ENCODE measurements around the gene POLE3. TPM values are rescaled to one million over a fixed set of nuclear protein-coding genes. Genes with fewer than 3 reads are reported as not detected.
"Not testable (repeated sequence)": the region's sequence is repeated elsewhere in the genome, so short reads cannot be mapped to it uniquely, and the experiment has no call there.

POLE3 gene, protein sequence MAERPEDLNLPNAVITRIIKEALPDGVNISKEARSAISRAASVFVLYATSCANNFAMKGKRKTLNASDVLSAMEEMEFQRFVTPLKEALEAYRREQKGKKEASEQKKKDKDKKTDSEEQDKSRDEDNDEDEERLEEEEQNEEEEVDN
- 75.7 and 77.1 TPM in 2 replicates for total RNA-seq

DNA sequence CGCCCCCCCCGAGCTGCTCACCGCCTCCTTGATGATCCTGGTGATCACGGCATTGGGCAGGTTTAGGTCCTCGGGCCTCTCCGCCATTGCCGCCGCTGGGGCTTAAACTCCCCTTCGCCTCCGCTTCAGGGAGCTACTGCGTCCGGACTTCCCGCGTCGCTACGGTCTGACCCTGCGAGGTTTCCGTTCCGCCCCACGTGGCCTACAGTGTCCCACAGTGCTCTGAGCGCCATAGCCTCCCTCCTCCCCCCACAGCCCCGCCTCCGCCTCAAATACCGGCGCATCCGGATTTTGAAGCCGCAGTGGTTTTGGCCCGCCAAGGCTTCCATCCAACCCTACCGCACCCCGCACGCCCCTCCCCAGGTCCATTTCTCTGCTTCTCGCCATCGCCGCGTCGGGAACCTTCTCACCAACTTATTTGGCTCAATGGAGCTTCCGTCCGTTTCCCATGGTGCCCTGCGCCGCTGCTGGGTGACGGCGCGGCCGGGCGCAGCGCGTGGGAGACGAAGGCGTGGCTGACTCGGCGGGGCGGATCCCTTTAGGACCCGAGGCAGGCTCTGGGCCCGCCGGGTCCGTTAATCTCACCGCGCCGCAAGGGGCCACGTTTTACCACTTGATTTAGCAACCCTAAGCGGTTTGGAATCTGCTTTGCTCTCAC, at the start of gene POLE3, which contains the start of gene C9orf43:
TSS of gene POLE3 (minus strand) at position 469 of the 658 bp plus-strand sequence. CDS start at position 87, 382 bp downstream.
TSS of gene C9orf43 (plus strand) at position 541 of the 658 bp plus-strand sequence. CDS start 2,747 bp downstream, outside the sequence.
- intact Hi-C loops (cut with micrococcal nuclease), result loop anchor here (1.0 to 10.0 kb wide), 17 partner anchors 9 to 1236 kb away; partner anchors contain the start of genes AKNA, ALAD, CDC26 and FKBP15

DNA sequence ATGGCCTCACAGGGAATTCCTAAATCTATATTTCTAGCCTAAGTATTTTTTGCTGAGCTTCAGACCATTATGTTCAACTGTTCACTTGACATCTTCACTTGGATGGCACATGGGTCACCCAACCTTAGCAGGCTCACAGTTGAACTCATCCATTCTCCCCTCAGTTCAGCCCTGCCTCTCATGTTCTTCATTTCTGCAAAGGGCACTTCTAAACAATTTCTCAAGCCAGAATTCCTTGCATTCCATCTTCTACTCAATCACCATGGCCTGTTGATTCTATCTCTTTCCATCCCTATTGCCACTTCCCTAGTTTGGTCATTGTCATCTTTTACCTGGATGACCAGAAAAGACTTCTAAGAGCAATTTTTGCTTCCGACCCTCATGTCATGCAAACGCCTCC, 45.8 kb upstream of the POLE3 start:
- intact Hi-C loops (cut with micrococcal nuclease), result no loop called here

DNA sequence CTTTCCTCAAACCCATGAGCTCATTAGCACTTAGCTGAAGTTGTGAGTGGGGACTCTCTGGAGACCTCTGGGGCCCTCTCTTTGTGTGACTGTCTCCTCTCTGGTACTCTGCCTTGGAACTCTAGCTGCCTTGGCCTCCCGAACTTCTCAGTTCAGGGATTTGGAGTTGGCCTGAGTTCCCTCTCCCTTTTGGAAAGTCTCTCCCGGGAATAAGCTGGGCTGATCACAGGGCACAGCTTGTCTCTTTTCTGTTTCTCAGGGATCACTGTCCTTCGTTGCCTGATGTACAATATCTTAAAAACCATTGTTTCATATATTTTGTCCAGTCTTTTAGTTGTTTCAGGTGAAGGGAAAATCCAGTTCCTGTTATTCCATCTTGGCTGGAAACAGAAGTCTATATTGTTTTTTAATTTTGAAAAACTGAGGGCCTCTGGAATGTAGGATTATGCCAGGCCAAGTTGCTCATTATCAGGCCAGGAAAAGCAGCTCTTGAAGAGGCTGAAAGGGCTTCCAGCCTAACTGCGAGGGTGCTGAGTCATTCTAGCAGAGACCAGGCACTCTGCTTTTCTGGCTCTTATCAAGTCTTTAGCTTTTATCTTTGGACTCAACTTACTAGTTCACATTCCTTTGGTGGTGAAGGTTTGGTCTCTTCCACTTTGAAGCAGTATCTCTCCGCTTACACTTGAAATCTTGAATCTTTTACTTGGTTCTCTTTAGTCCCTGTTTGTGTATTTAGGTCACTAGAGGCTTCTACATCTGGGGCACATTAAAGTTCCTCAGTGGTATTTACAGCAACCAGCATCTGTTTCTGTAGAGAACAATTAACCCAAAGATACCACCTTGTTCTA, 44.7 kb upstream of the POLE3 start:
- intact Hi-C loops (cut with micrococcal nuclease), result loop anchor here (2.0 kb wide), 1 partner anchor 58 kb away; no protein-coding TSS in a partner anchor

DNA sequence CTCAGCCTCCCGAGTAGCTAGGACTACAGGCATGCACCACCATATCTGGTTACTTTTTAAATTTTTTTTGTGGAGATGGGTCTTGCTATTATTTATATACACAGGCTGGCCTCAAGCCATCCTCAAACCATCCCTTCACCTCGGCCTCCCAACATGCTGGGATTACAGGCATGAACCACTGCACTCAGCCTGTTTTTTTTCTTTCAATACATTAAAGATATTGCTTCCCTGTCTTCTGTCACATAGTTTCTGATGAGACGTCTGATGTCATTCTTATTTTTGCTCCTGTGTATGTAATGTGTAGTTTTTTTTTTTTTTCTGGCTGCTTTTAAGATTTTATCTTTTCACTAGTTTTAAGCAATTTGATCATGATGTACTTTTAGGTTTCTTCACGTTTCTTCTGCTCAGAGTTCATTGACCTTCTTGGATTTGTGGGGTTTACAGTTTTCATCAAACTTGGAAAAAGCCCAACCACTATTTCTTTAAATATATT, 41.7 kb upstream of the POLE3 start:
- intact Hi-C loops (cut with micrococcal nuclease), result no loop called here

DNA sequence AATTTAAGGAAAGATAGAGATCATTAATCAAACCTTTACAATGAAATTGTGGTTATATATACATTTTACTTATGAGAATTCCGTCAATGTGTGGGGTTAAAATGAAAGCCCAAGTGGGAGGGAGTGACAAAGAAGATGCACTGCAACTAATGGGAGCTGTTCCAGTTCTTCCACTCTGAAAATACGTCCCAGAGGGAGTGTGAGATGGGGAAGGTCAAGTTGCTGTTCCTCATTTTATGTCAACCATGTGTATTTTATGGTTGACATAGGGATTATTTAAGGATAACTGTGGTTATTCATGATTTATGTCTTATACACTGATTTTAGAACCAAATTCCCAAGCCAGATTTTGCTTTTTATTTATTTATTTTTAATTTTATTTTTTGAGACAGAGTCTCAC, 38.9 kb upstream of the POLE3 start:
- intact Hi-C loops (cut with micrococcal nuclease), result no loop called here

DNA sequence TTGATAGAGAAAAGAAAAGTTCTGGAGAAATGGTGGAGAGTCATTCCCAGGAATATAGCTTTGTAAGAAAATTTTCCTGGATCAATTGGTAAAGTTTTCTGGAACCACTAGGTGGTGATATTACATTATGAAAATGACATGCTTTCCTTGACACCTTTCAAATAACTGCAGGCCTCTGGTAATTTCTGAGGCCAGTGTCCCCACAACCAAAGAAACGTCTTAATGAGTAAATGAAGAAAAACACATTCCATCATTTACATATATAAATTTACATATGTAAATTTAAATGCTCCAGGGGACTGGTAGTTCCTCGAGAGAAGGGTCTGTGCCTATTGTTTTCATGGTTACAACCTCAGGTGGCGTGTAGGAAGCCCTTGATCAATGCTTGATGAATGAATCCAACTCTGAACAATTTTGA, 35.9 kb upstream of the POLE3 start:
- intact Hi-C loops (cut with micrococcal nuclease), result loop anchor here (2.0 kb wide), 4 partner anchors 70 to 212 kb away; no protein-coding TSS in a partner anchor

DNA sequence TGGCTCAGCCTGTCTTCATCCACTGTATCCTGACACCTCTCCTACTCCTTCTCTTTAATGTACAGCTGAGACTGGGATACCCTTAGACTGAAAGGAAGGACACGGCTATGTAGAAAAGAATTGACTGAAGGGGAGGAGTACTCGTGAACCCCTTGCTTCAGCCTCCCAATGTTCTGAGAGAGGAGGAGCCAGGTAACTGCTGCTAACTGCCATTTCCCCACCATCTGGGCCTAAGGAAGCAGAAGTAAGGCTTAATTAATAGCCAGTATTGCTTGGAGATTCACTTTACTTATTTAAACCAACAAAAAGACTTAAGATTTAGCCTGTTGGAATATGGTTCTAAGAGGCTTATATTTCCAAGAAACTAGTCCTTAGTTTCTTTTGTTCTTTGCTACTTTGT, 34.3 kb upstream of the POLE3 start:
- intact Hi-C loops (cut with micrococcal nuclease), result no loop called here

DNA sequence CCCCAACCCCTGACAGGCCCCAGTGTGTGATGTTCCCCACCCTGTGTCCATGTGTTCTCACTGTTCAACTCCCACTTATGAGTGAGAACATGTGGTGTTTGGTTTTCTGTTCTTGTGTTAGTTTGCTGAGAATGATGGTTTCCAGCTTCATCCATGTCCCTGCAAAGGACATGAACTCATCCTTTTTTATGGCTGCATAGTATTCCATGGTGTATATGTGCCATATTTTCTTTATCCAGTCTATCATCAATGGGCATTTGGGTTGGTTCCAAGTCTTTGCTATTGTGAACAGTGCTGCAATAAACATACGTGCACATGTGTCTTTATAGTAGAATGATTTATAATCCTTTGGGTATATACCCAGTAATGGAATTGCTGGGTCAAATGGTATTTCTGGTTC, 27.2 kb upstream of the POLE3 start:
- intact Hi-C loops (cut with micrococcal nuclease), result not testable (repeated sequence)

DNA sequence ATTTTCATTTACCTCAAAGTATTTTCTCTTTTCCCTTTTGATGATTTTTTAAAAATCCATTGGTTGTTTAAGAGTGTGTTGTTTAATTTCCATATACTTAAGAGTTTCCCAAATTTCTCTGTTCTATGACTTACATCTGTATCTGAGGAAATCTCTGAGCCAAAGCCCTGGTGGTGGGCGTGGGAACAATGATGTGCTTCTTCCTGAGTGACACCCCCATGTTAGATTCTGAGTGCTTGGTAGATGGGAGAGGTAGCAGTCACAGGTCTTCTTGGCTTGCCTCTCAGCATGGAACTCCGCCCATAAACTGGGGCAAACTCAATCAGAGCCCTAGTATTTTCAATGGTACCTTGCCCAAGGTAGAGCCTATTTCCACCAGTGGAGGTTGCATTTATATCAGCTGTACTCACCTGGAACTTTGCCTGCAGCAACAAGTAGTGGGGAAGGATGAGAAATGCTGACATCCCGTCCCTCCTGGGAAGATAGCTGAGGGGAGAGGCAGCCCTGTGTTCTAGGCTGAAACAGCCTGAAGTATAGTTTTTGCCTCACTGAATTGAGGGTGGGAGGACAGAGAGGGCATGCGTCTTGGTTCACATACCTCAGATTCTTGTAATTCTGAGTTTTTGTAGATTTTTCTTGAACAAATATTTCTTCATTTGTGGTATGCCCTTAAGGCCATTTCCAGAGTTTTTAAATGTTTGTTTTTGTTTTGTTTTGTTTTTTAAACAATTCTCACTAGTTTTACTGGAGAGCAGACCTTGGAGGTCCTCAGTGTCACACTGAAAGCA, 26.4 kb upstream of the POLE3 start:
- intact Hi-C loops (cut with micrococcal nuclease), result no loop called here

DNA sequence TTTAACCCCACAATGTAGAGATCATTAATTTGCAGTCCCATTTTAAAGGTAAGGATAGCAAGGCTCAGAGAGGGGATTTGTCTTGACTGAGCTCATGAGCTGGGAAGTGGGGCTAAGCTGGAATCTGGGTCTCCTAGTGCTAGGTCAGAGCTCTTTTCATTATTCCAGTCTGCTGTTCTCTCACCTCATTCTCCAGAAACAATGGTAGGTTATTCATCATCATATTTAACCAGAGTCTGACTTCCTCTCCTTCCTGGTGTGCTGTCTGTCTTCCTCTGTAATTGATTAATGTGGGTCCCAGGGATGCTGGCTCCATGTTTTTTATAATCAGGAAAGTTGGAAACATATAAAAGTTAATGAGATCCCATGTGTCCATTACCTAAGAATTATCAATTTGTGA, 20.7 kb upstream of the POLE3 start:
- intact Hi-C loops (cut with micrococcal nuclease), result loop anchor here (5.0 kb wide), 1 partner anchor 1056 kb away; no protein-coding TSS in a partner anchor

DNA sequence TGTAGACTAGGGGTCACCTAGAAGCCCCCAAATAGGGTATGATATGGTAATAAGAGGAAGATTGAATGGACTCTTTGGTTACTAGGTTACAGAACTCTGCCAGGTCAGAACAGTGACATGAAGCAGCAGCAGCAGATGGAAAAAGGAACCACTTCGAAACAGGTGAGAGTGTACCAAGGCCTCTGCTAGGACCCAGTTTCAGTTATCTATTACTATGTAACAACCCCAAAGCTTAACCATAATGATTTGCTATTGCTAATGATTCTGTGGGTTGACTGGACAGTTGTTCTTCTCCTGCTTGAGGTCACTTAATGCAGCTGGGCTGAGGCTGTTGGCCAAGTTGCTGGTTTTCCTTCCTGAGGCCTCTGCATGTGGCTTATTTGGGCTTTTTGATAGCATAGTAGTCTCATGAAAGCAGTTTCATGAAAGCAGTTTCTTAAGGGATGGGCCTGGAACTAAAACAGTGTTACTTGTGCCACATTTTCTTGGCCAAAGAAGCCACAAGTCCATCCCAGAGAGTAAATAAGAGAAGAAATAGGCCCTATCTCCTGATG, 17.7 kb upstream of the POLE3 start:
- intact Hi-C loops (cut with micrococcal nuclease), result no loop called here

DNA sequence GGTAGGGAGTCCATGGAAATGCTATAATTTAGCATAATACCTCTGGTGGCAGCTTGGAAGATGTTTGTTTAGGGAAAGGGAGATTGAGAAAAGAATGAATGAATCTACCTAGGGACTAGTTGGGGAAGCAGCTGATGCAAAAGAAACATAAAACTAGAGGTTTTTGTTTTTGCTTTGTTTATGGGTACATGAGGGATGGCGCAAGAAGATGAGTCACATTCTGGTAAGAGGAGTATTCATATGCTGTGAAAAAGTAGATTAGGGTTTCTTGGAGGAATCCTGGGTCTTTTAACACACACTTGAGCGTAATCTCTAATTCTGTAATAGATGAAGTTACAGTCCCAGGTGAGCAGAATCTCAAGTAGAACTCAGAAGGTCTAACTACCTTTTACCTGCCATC, 17.2 kb upstream of the POLE3 start:
- intact Hi-C loops (cut with micrococcal nuclease), result no loop called here

DNA sequence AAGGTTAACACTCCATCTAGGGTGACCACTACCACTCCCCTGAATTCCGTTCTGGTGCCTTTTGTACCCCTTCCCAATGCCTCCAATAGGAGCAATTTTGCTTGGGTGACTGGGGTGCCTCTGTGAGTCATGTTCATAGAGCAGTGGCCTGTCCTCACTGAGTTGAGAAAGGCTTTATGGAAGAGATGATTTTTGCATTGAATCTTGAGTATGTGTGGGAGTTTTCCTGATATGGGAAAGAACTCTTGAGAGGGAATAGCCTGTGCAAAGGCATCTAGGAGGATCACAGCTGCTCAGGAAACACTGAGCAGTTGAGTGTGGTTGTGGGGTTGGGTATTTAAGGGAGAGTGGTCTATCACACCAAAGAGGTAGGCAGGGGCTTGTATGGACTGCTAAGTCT, 16.2 kb upstream of the POLE3 start:
- intact Hi-C loops (cut with micrococcal nuclease), result no loop called here

DNA sequence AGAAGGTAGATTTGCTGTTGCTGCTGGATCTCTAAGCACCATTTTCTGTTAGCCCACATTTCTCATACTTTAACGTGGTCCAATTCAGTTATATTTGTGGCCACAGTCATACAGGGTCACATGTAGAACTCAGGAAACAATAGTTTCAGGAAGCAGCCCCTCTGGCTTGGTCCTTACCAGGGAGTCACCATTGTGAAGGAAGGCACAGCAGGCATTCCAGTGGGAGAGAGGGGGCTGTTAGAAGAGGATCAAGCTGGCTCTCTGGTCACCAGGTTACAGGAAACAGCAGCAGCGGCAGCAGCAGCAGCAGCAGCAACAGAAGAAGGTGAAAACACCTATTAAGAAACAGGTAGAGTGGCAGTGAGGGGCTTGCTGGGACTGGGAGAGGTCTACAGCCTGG, 14.6 kb upstream of the POLE3 start:
- intact Hi-C loops (cut with micrococcal nuclease), result no loop called here

DNA sequence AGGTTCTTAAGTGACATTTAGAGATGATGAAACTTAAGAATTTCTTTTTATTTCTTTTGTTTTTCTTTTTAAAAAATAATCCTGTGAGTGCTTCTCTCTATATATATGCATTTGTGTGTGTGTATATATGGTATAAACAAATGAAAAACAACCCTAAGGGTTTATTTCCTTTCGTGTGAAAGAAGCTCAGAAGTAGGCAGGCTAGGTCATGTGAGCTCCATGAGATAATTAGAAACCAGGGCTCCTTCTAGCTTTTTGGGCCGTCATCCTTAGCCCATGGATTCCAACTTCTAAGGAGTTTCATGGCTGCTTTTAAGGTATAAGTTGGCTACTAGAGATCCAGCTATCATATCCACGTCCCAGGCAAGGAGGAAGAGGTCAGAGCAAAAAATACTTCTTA, 11.3 kb upstream of the POLE3 start:
- intact Hi-C loops (cut with micrococcal nuclease), result no loop called here

DNA sequence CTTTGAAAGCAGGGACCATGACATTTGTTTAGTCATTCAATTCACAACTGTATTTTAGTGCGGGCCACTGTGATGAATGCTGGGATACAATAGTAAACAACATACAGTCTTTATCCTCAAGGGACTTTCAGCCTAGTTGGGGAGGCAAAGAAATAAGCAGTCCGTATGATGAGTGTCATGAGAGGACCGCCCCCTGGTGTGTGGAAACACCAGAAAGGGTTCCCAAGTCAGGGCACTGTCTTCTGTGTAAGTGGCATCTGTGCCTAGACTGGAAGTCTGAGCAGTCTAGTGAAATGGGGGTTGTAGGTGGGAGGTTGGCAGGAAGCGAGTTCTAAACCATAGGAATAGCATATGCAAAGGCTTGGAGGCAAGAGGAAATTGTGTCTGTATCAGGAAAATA, 6.9 kb upstream of the POLE3 start:
- intact Hi-C loops (cut with micrococcal nuclease), result loop anchor here (10.0 kb wide), 1 partner anchor 1243 kb away; the partner anchor contains the start of gene SUSD1

DNA sequence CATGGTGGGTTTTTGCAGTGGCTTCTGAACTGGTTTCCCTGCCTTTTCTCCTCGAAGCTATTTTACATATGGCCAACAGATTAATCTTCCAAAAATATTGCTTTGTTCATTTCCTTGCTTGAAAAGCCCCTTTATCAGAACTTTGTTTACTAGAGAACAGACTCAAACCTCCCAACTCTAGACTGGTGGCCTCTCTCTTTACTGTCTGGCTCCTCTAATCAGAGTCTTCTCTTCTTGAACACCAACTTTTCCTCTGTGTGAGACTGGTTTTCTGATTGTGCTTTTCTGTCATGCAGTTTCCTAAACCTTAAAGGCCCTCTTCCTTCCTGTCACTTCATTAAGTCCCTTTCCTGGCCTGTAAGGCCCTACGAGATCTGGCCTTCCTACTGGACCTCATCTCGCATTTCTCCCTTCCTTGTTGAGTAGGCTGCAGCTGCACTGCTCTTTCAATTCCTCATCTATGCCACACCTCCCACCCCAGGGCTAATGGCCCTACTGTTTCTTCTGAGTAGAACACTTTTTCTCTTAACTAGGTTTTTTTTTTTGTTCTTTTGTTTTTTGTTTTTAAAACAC, 5.8 kb upstream of the POLE3 start:
- intact Hi-C loops (cut with micrococcal nuclease), result loop anchor here (10.0 kb wide), 1 partner anchor 1241 kb away; the partner anchor contains the start of gene SUSD1

DNA sequence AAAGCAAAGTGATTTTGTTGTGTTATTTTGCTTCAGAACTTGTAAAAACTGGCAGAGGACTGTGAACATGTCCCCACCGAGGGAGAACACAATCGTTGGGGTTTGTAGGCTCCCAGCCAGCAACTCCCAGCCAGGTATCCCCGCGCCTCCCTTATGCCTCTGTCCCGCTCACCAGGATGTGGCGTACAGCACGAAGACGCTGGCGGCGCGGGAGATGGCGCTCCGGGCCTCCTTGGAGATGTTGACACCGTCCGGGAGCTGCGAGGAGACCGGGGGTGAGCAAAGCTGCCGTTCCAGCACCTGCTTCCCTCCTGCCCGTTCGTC, 630 bp downstream of the POLE3 start:
- intact Hi-C loops (cut with micrococcal nuclease), result loop anchor here (1.0 to 10.0 kb wide), 17 partner anchors 9 to 1235 kb away; partner anchors contain the start of genes AKNA, ALAD, CDC26 and FKBP15

DNA sequence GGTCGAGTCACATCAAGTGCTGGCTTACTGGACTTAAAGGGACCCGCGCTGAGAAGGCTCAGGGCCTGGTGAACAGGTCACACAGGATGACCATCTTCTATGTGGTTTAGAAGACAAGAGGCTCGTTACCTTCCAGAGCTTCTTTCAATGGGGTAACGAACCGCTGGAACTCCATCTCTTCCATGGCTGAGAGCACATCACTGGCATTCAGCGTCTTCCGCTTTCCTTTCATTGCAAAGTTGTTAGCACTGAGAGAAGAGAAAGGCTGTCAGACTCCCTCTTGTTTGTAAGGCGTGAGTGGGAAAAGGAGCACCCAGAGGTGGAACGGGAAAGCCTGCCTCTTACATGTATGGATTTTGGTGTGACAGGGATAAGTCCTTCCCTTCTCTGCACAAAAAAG, 994 bp downstream of the POLE3 start:
- intact Hi-C loops (cut with micrococcal nuclease), result no loop called here

DNA sequence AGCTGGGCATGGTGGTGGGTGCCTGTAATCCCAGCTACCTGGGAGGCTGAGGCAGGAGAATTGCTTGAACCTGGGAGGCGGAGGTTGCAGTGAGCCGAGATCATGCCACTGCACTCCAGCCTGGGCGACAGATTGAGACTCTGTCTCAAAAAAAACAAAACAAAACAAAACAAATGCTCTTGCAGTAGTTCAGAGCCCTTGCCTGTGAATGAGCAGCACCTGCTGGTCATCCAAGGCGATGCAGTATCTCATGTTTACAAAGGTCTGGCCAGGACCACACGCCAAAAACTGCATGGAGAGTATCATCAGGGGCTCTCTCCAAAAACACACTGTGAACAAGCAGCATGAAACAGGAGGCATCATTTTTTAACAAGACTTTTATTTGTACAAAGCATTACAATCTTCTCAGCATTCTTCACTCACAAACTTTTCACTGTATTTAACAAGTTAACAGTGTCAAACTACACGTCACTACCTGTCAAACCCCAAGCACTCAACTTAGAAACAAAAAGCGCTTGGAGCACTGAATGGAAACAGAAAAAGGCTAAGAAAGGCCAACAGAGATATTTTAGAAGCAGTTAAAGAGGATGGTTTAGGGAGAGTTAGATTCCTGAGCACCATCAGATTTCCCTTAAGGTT, 3.5 kb downstream of the POLE3 start:
- intact Hi-C loops (cut with micrococcal nuclease), result loop anchor here (1.0 kb wide), 1 partner anchor 98 kb away; no protein-coding TSS in a partner anchor

Data from T-helper 1 cell treated with Interleukin-12 subunit alpha and Interleukin-12 subunit beta and Interleukin-4 antibody, amounts not matched to agents 30 ng/mL and 1 ng/mL, for 36 hours (primary cell).